NCI-H2227 treated with DMSO at 0.1 percent for 48 hours (cell line): ENCODE data around the gene NDUFS5.
"Not testable (repeated sequence)": the region's sequence is repeated elsewhere in the genome, so short reads cannot be mapped to it uniquely, and the experiment has no call there.

ENCODE experiments used
- DNase-seq: peaks from one replicate; lab custom pipeline; 2025; lab: John Stamatoyannopoulos, UW

NDUFS5 gene

GRCh38 chr1:39016604-39017171, 9.5 kb upstream of the NDUFS5 start:
- DNase-seq, result no peak

- DNase-seq, result no peak
These were observed 8.9 kb upstream of the NDUFS5 start for GRCh38 chr1:39017266-39017665.

- DNase-seq, result not testable (repeated sequence)
These were observed 5.7 kb upstream of the NDUFS5 start for GRCh38 chr1:39020494-39020893.

- no peak for DNase-seq
These were observed 4.7 kb upstream of the NDUFS5 start for GRCh38 chr1:39021426-39021825.

GRCh38 chr1:39023140-39023539, 3.0 kb upstream of the NDUFS5 start:
- DNase-seq, result no peak

GRCh38 chr1:39026866-39027507, 837 bp downstream of the NDUFS5 start:
- no peak for DNase-seq

GRCh38 chr1:39034114-39034654, 8.0 kb downstream of the NDUFS5 start:
- no peak for DNase-seq

- no peak for DNase-seq
These were observed 10.5 kb downstream of the NDUFS5 start for GRCh38 chr1:39036678-39037077.

GRCh38 chr1:39043513-39043912, 17.4 kb downstream of the NDUFS5 start:
- no peak for DNase-seq

GRCh38 chr1:39044762-39045161, 18.6 kb downstream of the NDUFS5 start:
- DNase-seq, result no peak

- DNase-seq, result no peak
These were observed 19.1 kb downstream of the NDUFS5 start for GRCh38 chr1:39045231-39045630.

- DNase-seq, result no peak
These were observed 20.6 kb downstream of the NDUFS5 start for GRCh38 chr1:39046613-39047210.

GRCh38 chr1:39047374-39048229, 21.5 kb downstream of the NDUFS5 start:
- no peak for DNase-seq

- DNase-seq, result no peak
These were observed 22.7 kb downstream of the NDUFS5 start for GRCh38 chr1:39048745-39049370.

GRCh38 chr1:39050001-39050400, 23.9 kb downstream of the NDUFS5 start:
- no peak for DNase-seq

GRCh38 chr1:39051193-39051850, 25.2 kb downstream of the NDUFS5 start:
- not testable (repeated sequence) for DNase-seq

- DNase-seq, result no peak
These were observed 25.8 kb downstream of the NDUFS5 start for GRCh38 chr1:39051956-39052355.

GRCh38 chr1:39055213-39055710, 29.1 kb downstream of the NDUFS5 start:
- DNase-seq, result not testable (repeated sequence)

GRCh38 chr1:39061516-39061915, 35.4 kb downstream of the NDUFS5 start:
- DNase-seq, result not testable (repeated sequence)

- no peak for DNase-seq
These were observed 35.8 kb downstream of the NDUFS5 start for GRCh38 chr1:39061951-39062350.

- DNase-seq, result no peak
These were observed 37.0 kb downstream of the NDUFS5 start for GRCh38 chr1:39063191-39063590.
